NCI-H446 treated with DMSO at 0.1 percent for 48 hours (cell line): ENCODE data around the gene CORO1C.
A peak's percentile ranks its signal among the peaks of the same experiment; 100 is the strongest.
"Not testable (repeated sequence)": the region's sequence is repeated elsewhere in the genome, so short reads cannot be mapped to it uniquely, and the experiment has no call there.

Experiments used
- DNase-seq: peaks from one replicate; lab custom pipeline; 2025; lab: John Stamatoyannopoulos, UW

CORO1C gene

GRCh38 chr12:108672054-108672453 is 59.3 kb downstream of the CORO1C start:
- DNase-seq, result no peak

- DNase-seq, result no peak
Observed at GRCh38 chr12:108671110-108671509, 60.2 kb downstream of the CORO1C start.

- no peak for DNase-seq
Observed at GRCh38 chr12:108670066-108670631, 61.2 kb downstream of the CORO1C start.

- no peak for DNase-seq
Observed at GRCh38 chr12:108668542-108668941, 62.8 kb downstream of the CORO1C start.

- DNase-seq, result no peak
Observed at GRCh38 chr12:108668063-108668462, 63.3 kb downstream of the CORO1C start.

GRCh38 chr12:108667349-108667748 is 64.0 kb downstream of the CORO1C start:
- DNase-seq, result no peak

GRCh38 chr12:108666401-108666881 is 64.9 kb downstream of the CORO1C start:
- no peak for DNase-seq

GRCh38 chr12:108665608-108666202 is 65.6 kb downstream of the CORO1C start:
- no peak for DNase-seq

GRCh38 chr12:108664338-108665258 is 66.7 kb downstream of the CORO1C start:
- DNase-seq, result peak; percentile 55

- no peak for DNase-seq
Observed at GRCh38 chr12:108663324-108664015, 67.8 kb downstream of the CORO1C start.

GRCh38 chr12:108658115-108658514 is 73.2 kb downstream of the CORO1C start:
- not testable (repeated sequence) for DNase-seq

GRCh38 chr12:108657130-108657745 is 74.1 kb downstream of the CORO1C start:
- DNase-seq, result no peak

GRCh38 chr12:108656247-108656646 is 75.1 kb downstream of the CORO1C start:
- not testable (repeated sequence) for DNase-seq

GRCh38 chr12:108655812-108656175 is 75.5 kb downstream of the CORO1C start:
- not testable (repeated sequence) for DNase-seq

GRCh38 chr12:108654622-108655021 is 76.7 kb downstream of the CORO1C start:
- DNase-seq, result not testable (repeated sequence)

- DNase-seq, result no peak
Observed at GRCh38 chr12:108653922-108654321, 77.4 kb downstream of the CORO1C start.

- DNase-seq, result no peak
Observed at GRCh38 chr12:108653082-108653516, 78.2 kb downstream of the CORO1C start.

GRCh38 chr12:108650083-108650482 is 81.2 kb downstream of the CORO1C start:
- no peak for DNase-seq

GRCh38 chr12:108649669-108650068 is 81.6 kb downstream of the CORO1C start:
- DNase-seq, result no peak

GRCh38 chr12:108649126-108649525 is 82.2 kb downstream of the CORO1C start:
- no peak for DNase-seq

- no peak for DNase-seq
Observed at GRCh38 chr12:108648371-108648770, 82.9 kb downstream of the CORO1C start.
